WTC11 (cell line): ENCODE results near the gene SYCP2L. TPM values are rescaled to one million over a fixed set of nuclear protein-coding genes. Genes with fewer than 3 reads are reported as not detected.

Source experiments
- ATAC-seq: fragments of 200-7000 bp; cut with Tn5 transposase; 2 replicates; pipeline ENCODE4 v1.10.0; 2021; ENCODE audit warnings: mild to moderate bottlenecking, moderate library complexity
- CTCF ChIA-PET: fragments of 300-600 bp; sonication (Branson Sonifier 250); formaldehyde crosslinking; loops from one replicate; lab custom pipeline; 2021; ENCODE audit warnings: antibody characterized with exemption; lab: Charles Lee
- POLR2A ChIA-PET: fragments of 350-600 bp; sonication (Branson Sonifier 250); formaldehyde crosslinking; loops from one replicate; lab custom pipeline; 2021; ENCODE audit warnings: antibody characterized with exemption; lab: Charles Lee
- DNase-seq: peaks from one replicate; pipeline ENCODE4 v3.0.0; 2021; ENCODE audit warnings: low spot score
- H3K27ac Mint-ChIP-seq: 2 replicates; pipeline ENCODE4 v1.8.0; 2021; ENCODE audit warnings: mixed read lengths
- H3K27me3 Mint-ChIP-seq: 2 replicates; pipeline ENCODE4 v1.8.0; 2021; ENCODE audit warnings: low read depth, mild to moderate bottlenecking, moderate library complexity, mixed read lengths
- H3K36me3 Mint-ChIP-seq: 2 replicates; pipeline ENCODE4 v1.8.0; 2021; ENCODE audit warnings: mixed read lengths
- H3K4me1 Mint-ChIP-seq: 2 replicates; pipeline ENCODE4 v1.8.0; 2022; ENCODE audit warnings: mixed read lengths
- H3K4me3 Mint-ChIP-seq: 2 replicates; pipeline ENCODE4 v1.8.0; 2021; ENCODE audit warnings: mild to moderate bottlenecking, moderate library complexity, mixed read lengths
- H3K9me3 Mint-ChIP-seq: 2 replicates; pipeline ENCODE4 v1.8.0; 2021; ENCODE audit warnings: mixed read lengths
- EMX1 ChIP-seq: fragments of 250-450 bp; sonication (Bioruptor Pico); IDR thresholded peaks from 2 replicates; pipeline ENCODE4 v1.8.0; 2021; ENCODE audit warnings: mild to moderate bottlenecking
- PRRX2 ChIP-seq: fragments of 250-450 bp; sonication (Bioruptor Pico); IDR thresholded peaks from 2 replicates; pipeline ENCODE4 v1.8.0; 2021; ENCODE audit warnings: mild to moderate bottlenecking
- RELA ChIP-seq: sonication (generic); formaldehyde crosslinking; IDR thresholded peaks from 2 replicates; pipeline ENCODE4 v1.8.1; 2022; ENCODE audit warnings: missing genetic modification reagents, mild to moderate bottlenecking, borderline replicate concordance
- RORB ChIP-seq: fragments of 250-450 bp; sonication (Bioruptor Pico); IDR thresholded peaks from 2 replicates; pipeline ENCODE4 v1.9.0; 2021; ENCODE audit warnings: mild to moderate bottlenecking
- SMAD3 ChIP-seq: sonication (generic); formaldehyde crosslinking; IDR thresholded peaks from 2 replicates; pipeline ENCODE4 v1.8.0; 2022; ENCODE audit warnings: missing genetic modification reagents, mild to moderate bottlenecking, borderline replicate concordance
- SMAD4 ChIP-seq: sonication (generic); formaldehyde crosslinking; IDR thresholded peaks from 2 replicates; pipeline ENCODE4 v1.8.0; 2022; ENCODE audit warnings: mild to moderate bottlenecking, missing genetic modification reagents
- TEAD4 ChIP-seq: sonication (generic); formaldehyde crosslinking; IDR thresholded peaks from 2 replicates; pipeline ENCODE4 v1.8.0; 2022; ENCODE audit warnings: mild to moderate bottlenecking, missing genetic modification reagents
- ZNF232 ChIP-seq: sonication (generic); formaldehyde crosslinking; IDR thresholded peaks from 2 replicates; pipeline ENCODE4 v1.8.0; 2022; ENCODE audit warnings: mild to moderate bottlenecking, missing genetic modification reagents
- ZNF396 ChIP-seq: fragments of 250-450 bp; sonication (Bioruptor Pico); IDR thresholded peaks from 2 replicates; pipeline ENCODE4 v1.8.0; 2021; ENCODE audit warnings: mild to moderate bottlenecking, moderate library complexity, borderline replicate concordance
- total RNA-seq: library from RNA; stranded (reverse); gene quantifications from 3 replicates; pipeline ENCODE4 v1.2.3, GENCODE V29; 2021
- TF ChIP-seq, protein P1 (sequence below): sonication (generic); formaldehyde crosslinking; IDR thresholded peaks from 2 replicates; pipeline ENCODE4 v1.8.1; 2023; ENCODE audit warnings: mild to moderate bottlenecking, missing genetic modification reagents, borderline replicate concordance
- TF ChIP-seq, protein P2 (sequence below): fragments of 250-450 bp; sonication (Bioruptor Pico); IDR thresholded peaks from 2 replicates; pipeline ENCODE4 v1.9.0; 2021; ENCODE audit warnings: mild to moderate bottlenecking, borderline replicate concordance
- TF ChIP-seq, protein P3 (sequence below): sonication (generic); formaldehyde crosslinking; IDR thresholded peaks from 2 replicates; pipeline ENCODE4 v1.8.0; 2022; ENCODE audit warnings: mild to moderate bottlenecking, missing genetic modification reagents
- TF ChIP-seq, protein P4 (sequence below): fragments of 250-450 bp; sonication (Bioruptor Pico); IDR thresholded peaks from 2 replicates; pipeline ENCODE4 v1.8.0; 2021; ENCODE audit warnings: mild to moderate bottlenecking

The SYCP2L gene
- total RNA-seq, 1 experiment from 2014 or later, result 5.4 TPM

DNA sequence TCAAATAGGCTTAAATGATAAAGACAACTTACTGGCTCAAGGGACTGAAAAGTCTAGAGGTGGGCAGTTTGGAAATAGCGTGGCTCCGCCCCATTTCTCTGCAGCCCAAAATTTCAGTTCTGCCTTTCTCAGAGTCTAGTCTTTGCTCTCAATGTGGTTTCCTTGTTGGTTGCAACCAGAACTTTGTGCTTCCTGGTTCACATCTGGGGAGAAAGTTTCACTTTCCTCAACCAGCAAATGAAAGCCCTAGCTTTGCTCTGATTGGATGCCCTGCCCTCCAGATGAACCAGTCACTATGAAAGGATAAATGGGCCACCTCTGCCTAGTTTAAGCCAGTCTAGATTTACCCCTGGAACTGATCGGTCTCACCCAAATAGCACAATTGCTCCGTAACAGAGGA lies 14.9 kb downstream of the SYCP2L start (continued):
- TF ChIP-seq, protein P1, sequence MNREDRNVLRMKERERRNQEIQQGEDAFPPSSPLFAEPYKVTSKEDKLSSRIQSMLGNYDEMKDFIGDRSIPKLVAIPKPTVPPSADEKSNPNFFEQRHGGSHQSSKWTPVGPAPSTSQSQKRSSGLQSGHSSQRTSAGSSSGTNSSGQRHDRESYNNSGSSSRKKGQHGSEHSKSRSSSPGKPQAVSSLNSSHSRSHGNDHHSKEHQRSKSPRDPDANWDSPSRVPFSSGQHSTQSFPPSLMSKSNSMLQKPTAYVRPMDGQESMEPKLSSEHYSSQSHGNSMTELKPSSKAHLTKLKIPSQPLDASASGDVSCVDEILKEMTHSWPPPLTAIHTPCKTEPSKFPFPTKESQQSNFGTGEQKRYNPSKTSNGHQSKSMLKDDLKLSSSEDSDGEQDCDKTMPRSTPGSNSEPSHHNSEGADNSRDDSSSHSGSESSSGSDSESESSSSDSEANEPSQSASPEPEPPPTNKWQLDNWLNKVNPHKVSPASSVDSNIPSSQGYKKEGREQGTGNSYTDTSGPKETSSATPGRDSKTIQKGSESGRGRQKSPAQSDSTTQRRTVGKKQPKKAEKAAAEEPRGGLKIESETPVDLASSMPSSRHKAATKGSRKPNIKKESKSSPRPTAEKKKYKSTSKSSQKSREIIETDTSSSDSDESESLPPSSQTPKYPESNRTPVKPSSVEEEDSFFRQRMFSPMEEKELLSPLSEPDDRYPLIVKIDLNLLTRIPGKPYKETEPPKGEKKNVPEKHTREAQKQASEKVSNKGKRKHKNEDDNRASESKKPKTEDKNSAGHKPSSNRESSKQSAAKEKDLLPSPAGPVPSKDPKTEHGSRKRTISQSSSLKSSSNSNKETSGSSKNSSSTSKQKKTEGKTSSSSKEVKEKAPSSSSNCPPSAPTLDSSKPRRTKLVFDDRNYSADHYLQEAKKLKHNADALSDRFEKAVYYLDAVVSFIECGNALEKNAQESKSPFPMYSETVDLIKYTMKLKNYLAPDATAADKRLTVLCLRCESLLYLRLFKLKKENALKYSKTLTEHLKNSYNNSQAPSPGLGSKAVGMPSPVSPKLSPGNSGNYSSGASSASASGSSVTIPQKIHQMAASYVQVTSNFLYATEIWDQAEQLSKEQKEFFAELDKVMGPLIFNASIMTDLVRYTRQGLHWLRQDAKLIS (CRISPR knock-in tag), result no peak
- TF ChIP-seq, protein P2, sequence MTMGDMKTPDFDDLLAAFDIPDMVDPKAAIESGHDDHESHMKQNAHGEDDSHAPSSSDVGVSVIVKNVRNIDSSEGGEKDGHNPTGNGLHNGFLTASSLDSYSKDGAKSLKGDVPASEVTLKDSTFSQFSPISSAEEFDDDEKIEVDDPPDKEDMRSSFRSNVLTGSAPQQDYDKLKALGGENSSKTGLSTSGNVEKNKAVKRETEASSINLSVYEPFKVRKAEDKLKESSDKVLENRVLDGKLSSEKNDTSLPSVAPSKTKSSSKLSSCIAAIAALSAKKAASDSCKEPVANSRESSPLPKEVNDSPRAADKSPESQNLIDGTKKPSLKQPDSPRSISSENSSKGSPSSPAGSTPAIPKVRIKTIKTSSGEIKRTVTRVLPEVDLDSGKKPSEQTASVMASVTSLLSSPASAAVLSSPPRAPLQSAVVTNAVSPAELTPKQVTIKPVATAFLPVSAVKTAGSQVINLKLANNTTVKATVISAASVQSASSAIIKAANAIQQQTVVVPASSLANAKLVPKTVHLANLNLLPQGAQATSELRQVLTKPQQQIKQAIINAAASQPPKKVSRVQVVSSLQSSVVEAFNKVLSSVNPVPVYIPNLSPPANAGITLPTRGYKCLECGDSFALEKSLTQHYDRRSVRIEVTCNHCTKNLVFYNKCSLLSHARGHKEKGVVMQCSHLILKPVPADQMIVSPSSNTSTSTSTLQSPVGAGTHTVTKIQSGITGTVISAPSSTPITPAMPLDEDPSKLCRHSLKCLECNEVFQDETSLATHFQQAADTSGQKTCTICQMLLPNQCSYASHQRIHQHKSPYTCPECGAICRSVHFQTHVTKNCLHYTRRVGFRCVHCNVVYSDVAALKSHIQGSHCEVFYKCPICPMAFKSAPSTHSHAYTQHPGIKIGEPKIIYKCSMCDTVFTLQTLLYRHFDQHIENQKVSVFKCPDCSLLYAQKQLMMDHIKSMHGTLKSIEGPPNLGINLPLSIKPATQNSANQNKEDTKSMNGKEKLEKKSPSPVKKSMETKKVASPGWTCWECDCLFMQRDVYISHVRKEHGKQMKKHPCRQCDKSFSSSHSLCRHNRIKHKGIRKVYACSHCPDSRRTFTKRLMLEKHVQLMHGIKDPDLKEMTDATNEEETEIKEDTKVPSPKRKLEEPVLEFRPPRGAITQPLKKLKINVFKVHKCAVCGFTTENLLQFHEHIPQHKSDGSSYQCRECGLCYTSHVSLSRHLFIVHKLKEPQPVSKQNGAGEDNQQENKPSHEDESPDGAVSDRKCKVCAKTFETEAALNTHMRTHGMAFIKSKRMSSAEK (CRISPR knock-in tag), result no peak

DNA sequence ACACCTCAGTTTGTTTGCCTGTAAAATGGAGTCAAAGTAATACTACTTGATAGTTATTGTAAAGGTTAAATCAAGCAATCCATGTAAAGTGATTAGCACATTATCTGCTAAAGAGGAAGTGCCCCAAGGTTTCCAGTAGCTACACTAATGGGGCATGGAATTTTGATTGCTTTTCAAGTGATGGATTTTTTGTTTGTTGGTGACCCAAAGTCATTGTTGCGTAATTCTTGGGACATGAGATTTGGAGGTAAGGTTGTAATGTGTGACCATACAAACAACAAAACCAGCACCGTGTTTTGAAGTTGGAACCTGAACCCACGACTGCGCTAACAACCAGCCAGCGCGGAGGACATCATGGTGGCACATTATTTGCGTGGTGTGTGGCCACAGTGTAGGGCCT lies 17.2 kb downstream of the SYCP2L start:
- TF ChIP-seq ZNF396 (CRISPR knock-in tag) (no peak), SMAD4 (CRISPR knock-in tag) (no peak), RORB (CRISPR knock-in tag) (no peak), SMAD3 (CRISPR knock-in tag) (no peak), TEAD4 (CRISPR knock-in tag) (no peak), PRRX2 (no peak), EMX1 (CRISPR knock-in tag) (no peak), RELA (no peak), ZNF232 (no peak)
- TF ChIP-seq, protein P3, sequence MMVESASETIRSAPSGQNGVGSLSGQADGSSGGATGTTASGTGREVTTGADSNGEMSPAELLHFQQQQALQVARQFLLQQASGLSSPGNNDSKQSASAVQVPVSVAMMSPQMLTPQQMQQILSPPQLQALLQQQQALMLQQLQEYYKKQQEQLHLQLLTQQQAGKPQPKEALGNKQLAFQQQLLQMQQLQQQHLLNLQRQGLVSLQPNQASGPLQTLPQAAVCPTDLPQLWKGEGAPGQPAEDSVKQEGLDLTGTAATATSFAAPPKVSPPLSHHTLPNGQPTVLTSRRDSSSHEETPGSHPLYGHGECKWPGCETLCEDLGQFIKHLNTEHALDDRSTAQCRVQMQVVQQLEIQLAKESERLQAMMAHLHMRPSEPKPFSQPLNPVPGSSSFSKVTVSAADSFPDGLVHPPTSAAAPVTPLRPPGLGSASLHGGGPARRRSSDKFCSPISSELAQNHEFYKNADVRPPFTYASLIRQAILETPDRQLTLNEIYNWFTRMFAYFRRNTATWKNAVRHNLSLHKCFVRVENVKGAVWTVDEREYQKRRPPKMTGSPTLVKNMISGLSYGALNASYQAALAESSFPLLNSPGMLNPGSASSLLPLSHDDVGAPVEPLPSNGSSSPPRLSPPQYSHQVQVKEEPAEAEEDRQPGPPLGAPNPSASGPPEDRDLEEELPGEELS (CRISPR knock-in tag), result no peak
- TF ChIP-seq, protein P4, sequence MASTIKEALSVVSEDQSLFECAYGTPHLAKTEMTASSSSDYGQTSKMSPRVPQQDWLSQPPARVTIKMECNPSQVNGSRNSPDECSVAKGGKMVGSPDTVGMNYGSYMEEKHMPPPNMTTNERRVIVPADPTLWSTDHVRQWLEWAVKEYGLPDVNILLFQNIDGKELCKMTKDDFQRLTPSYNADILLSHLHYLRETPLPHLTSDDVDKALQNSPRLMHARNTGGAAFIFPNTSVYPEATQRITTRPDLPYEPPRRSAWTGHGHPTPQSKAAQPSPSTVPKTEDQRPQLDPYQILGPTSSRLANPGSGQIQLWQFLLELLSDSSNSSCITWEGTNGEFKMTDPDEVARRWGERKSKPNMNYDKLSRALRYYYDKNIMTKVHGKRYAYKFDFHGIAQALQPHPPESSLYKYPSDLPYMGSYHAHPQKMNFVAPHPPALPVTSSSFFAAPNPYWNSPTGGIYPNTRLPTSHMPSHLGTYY (CRISPR knock-in tag), result no peak
- TF ChIP-seq, all 79 proteins: peak for 0
- Mint-ChIP-seq H3K9me3 (no peaks in the 10 kb centered on the region), H3K4me1 (peaks cover 1% of the 10 kb centered on the region), H3K27me3 (no peaks in the 10 kb centered on the region), H3K36me3 (peaks cover 1% of the 10 kb centered on the region), H3K4me3 (no peak overlapping the region), H3K27ac (no peak overlapping the region)
- no peak for ATAC-seq
- ChIA-PET CTCF (interaction anchor here (1.0 to 1.4 kb wide), 2 partner anchors 17 to 51 kb away, joined by 3 read pairs; partner anchors contain the start of gene SYCP2L), POLR2A (no interaction called here)
- DNase-seq, result no peak
